Activated CD8-positive, alpha-beta T cell treated with anti-CD3 and anti-CD28 coated beads for 36 hours (primary cell): ENCODE measurements around the gene ANKRD13C. TPM values are rescaled to one million over a fixed set of nuclear protein-coding genes. Genes with fewer than 3 reads are reported as not detected.

Experiments
- ATAC-seq: fragments of 200-7000 bp; cut with Tn5 transposase; one replicate; pipeline ENCODE4 v1.10.0; 2021; ENCODE audit warnings: mild to moderate bottlenecking, moderate library complexity
- CTCF ChIA-PET: fragments of 350-600 bp; sonication (Branson Sonifier 250); formaldehyde crosslinking; loops from one replicate; lab custom pipeline; 2021; ENCODE audit warnings: antibody characterized with exemption; lab: Charles Lee
- POLR2A ChIA-PET: fragments of 350-600 bp; sonication (Branson Sonifier 250); formaldehyde crosslinking; loops from one replicate; lab custom pipeline; 2021; ENCODE audit warnings: antibody characterized with exemption; lab: Charles Lee
- DNase-seq: peaks from one replicate; pipeline ENCODE4 v3.0.0-alpha.2; 2020
- H3K27ac Mint-ChIP-seq: one replicate; pipeline ENCODE4 v1.8.0; 2021; ENCODE audit warnings: mild to moderate bottlenecking, mixed read lengths
- H3K27me3 Mint-ChIP-seq: one replicate; pipeline ENCODE4 v1.8.0; 2021; ENCODE audit warnings: mixed read lengths
- H3K36me3 Mint-ChIP-seq: one replicate; pipeline ENCODE4 v1.8.0; 2021; ENCODE audit warnings: low read depth, mixed read lengths
- H3K4me1 Mint-ChIP-seq: one replicate; pipeline ENCODE4 v1.8.0; 2021; ENCODE audit warnings: low read depth, mixed read lengths
- H3K4me3 Mint-ChIP-seq: one replicate; pipeline ENCODE4 v1.8.0; 2021; ENCODE audit warnings: mild to moderate bottlenecking, moderate library complexity, mixed read lengths
- H3K9me3 Mint-ChIP-seq: one replicate; pipeline ENCODE4 v1.8.0; 2021; ENCODE audit warnings: mixed read lengths
- CTCF ChIP-seq: fragments of 200-600 bp; IDR thresholded peaks from one replicate; pipeline ENCODE4 v1.8.0; 2022; ENCODE audit warnings: antibody characterized with exemption, mild to moderate bottlenecking
- intact Hi-C: fragments of 100-400 bp; cut with micrococcal nuclease; formaldehyde crosslinking; loops from one replicate; pipeline ENCODE4 v1.10.0; 2022
- total RNA-seq, 2 experiments: library from RNA; stranded (reverse); gene quantifications; one replicate each; pipeline ENCODE4 v1.2.3, GENCODE V29; 2021

The ANKRD13C gene
- total RNA-seq, 2 experiments from 2014 or later, result 15.1 to 16.9 TPM

- H3K9me3 Mint-ChIP-seq, result no peaks in the 10 kb centered on the region
- peaks cover 41% of the 10 kb centered on the region for H3K4me1 Mint-ChIP-seq
- ATAC-seq (peak; percentile 94), DNase-seq (peak; percentile 97)
- intact Hi-C loops, result no loop called here
- peaks cover 42% of the 10 kb centered on the region for H3K36me3 Mint-ChIP-seq
- no peaks in the 10 kb centered on the region for H3K27me3 Mint-ChIP-seq
- no peak for TF ChIP-seq CTCF
- H3K4me3 Mint-ChIP-seq, result peak within 1 kb of the TSS; percentile 94
- ChIA-PET POLR2A (interaction anchor here (0.8 to 3.4 kb wide), 6 partner anchors 11 to 189 kb away, joined by 3 to 21 read pairs (median 14); partner anchors contain the start of genes ANKRD13C, CTH and LRRC40), CTCF (interaction anchor here (1.0 to 2.2 kb wide), 5 partner anchors 13 to 189 kb away, joined by 3 to 9 read pairs (median 3); partner anchors contain the start of gene LRRC40)
- peak within 1 kb of the TSS; percentile 98 for H3K27ac Mint-ChIP-seq
Measured at GRCh38 chr1:70221238-70222121, 133.0 kb downstream of the ANKRD13C start, which contains the start of gene SRSF11. TSS of gene SRSF11 (plus strand) at chr1:70221380. CDS start at chr1:70221637, 257 bp downstream.

- H3K27me3 Mint-ChIP-seq, result no peaks in the 10 kb centered on the region
- H3K36me3 Mint-ChIP-seq, result peaks cover 44% of the 10 kb centered on the region
- intact Hi-C loops, result no loop called here
- peak overlapping the region; percentile 94 for H3K4me3 Mint-ChIP-seq
- DNase-seq, result no peak
- POLR2A ChIA-PET, result interaction anchor here (1.9 to 3.4 kb wide), 5 partner anchors 10 to 134 kb away, joined by 8 to 21 read pairs (median 15); partner anchors contain the start of genes ANKRD13C and LRRC40
- ATAC-seq, result no peak
- CTCF ChIA-PET, result interaction anchor here (1.2 to 2.2 kb wide), 3 partner anchors 12 to 190 kb away, joined by 3 to 9 read pairs (median 7); partner anchors contain the start of gene LRRC40
- peak overlapping the region; percentile 98 for H3K27ac Mint-ChIP-seq
- TF ChIP-seq CTCF, result no peak
- H3K4me1 Mint-ChIP-seq, result peaks cover 35% of the 10 kb centered on the region
- no peaks in the 10 kb centered on the region for H3K9me3 Mint-ChIP-seq
Measured at GRCh38 chr1:70220517-70221237, 133.8 kb downstream of the ANKRD13C start.

GRCh38 chr1:70220015-70220414, 134.5 kb downstream of the ANKRD13C start:
- Mint-ChIP-seq H3K27ac (peak overlapping the region; percentile 82), H3K36me3 (peaks cover 45% of the 10 kb centered on the region), H3K4me1 (peaks cover 31% of the 10 kb centered on the region), H3K4me3 (peak overlapping the region; percentile 25), H3K27me3 (no peaks in the 10 kb centered on the region), H3K9me3 (no peaks in the 10 kb centered on the region)
- no peak for ATAC-seq
- CTCF ChIA-PET, result interaction anchor here (1.2 to 2.2 kb wide), 2 partner anchors 11 to 14 kb away, joined by 7 to 9 read pairs; partner anchors contain the start of gene LRRC40
- intact Hi-C loops, result no loop called here
- DNase-seq, result no peak
- POLR2A ChIA-PET, result interaction anchor here (1.0 to 3.4 kb wide), 6 partner anchors 9 to 135 kb away, joined by 3 to 21 read pairs (median 14); partner anchors contain the start of genes ANKRD13C and LRRC40
- no peak for TF ChIP-seq CTCF

DNA sequence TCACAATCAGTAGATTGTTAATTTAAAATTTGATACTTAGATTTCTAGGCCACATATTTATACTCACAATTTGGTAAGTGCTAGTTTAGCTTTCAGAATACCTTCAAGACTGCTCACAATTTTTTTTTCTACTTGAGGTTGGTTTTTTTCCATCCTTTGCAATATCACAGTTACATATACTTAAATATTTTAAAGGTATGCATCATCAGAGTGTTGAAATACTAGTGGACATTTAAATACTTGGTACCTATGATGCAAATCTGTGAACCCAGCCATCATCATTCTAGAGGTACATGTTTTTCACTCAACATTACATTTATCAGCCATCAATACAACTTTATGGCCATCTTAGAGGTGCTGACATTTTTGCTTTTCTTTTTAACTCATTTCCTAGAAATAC, 143.0 kb downstream of the ANKRD13C start:
- DNase-seq (no peak), ATAC-seq (no peak)
- Mint-ChIP-seq H3K4me3 (no peak overlapping the region), H3K36me3 (peaks cover 26% of the 10 kb centered on the region), H3K4me1 (peaks cover 40% of the 10 kb centered on the region), H3K27me3 (no peaks in the 10 kb centered on the region), H3K9me3 (no peaks in the 10 kb centered on the region), H3K27ac (peak overlapping the region; percentile 66)
- no peak for TF ChIP-seq CTCF
- intact Hi-C loops, result no loop called here
- POLR2A ChIA-PET, result interaction anchor here (3.3 kb wide), 1 partner anchor 9 kb away, joined by 15 read pairs; the partner anchor contains the start of gene SRSF11
- CTCF ChIA-PET, result no interaction called here
